GM21526 (cell line): ENCODE results near the gene TOM1L2.

Experiments used
- ATAC-seq: cut with Tn5 transposase; IDR thresholded peaks from one replicate; pipeline ENCODE4 v1.9.1; 2021; ENCODE audit warnings: moderate library complexity; ENCODE audit not compliant: unreplicated experiment, low FRiP score

Gene TOM1L2

GRCh38 chr17:17795946-17796786 lies 176.0 kb downstream of the TOM1L2 start:
- ATAC-seq: no peak

- ATAC-seq: no peak
Observed at GRCh38 chr17:17795296-17795695, 176.9 kb downstream of the TOM1L2 start.

- no peak for ATAC-seq
Observed at GRCh38 chr17:17794382-17794781, 177.8 kb downstream of the TOM1L2 start.
